GM12801 (cell line): Measurements from ENCODE around the gene CXCR5.

Source experiments
- TF ChIP-seq, protein P1 (sequence below): IDR thresholded peaks from one replicate; pipeline ENCODE4 v1.5.1; 2011; ENCODE audit warnings: control low read depth; ENCODE audit not compliant: insufficient read length; ENCODE audit errors: extremely low read depth

CXCR5 gene

DNA sequence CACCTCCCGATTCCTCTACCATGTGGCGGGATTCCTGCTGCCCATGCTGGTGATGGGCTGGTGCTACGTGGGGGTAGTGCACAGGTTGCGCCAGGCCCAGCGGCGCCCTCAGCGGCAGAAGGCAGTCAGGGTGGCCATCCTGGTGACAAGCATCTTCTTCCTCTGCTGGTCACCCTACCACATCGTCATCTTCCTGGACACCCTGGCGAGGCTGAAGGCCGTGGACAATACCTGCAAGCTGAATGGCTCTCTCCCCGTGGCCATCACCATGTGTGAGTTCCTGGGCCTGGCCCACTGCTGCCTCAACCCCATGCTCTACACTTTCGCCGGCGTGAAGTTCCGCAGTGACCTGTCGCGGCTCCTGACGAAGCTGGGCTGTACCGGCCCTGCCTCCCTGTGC lies 10.5 kb downstream of the CXCR5 start:
- TF ChIP-seq, protein P1, sequence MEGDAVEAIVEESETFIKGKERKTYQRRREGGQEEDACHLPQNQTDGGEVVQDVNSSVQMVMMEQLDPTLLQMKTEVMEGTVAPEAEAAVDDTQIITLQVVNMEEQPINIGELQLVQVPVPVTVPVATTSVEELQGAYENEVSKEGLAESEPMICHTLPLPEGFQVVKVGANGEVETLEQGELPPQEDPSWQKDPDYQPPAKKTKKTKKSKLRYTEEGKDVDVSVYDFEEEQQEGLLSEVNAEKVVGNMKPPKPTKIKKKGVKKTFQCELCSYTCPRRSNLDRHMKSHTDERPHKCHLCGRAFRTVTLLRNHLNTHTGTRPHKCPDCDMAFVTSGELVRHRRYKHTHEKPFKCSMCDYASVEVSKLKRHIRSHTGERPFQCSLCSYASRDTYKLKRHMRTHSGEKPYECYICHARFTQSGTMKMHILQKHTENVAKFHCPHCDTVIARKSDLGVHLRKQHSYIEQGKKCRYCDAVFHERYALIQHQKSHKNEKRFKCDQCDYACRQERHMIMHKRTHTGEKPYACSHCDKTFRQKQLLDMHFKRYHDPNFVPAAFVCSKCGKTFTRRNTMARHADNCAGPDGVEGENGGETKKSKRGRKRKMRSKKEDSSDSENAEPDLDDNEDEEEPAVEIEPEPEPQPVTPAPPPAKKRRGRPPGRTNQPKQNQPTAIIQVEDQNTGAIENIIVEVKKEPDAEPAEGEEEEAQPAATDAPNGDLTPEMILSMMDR = no peak

DNA sequence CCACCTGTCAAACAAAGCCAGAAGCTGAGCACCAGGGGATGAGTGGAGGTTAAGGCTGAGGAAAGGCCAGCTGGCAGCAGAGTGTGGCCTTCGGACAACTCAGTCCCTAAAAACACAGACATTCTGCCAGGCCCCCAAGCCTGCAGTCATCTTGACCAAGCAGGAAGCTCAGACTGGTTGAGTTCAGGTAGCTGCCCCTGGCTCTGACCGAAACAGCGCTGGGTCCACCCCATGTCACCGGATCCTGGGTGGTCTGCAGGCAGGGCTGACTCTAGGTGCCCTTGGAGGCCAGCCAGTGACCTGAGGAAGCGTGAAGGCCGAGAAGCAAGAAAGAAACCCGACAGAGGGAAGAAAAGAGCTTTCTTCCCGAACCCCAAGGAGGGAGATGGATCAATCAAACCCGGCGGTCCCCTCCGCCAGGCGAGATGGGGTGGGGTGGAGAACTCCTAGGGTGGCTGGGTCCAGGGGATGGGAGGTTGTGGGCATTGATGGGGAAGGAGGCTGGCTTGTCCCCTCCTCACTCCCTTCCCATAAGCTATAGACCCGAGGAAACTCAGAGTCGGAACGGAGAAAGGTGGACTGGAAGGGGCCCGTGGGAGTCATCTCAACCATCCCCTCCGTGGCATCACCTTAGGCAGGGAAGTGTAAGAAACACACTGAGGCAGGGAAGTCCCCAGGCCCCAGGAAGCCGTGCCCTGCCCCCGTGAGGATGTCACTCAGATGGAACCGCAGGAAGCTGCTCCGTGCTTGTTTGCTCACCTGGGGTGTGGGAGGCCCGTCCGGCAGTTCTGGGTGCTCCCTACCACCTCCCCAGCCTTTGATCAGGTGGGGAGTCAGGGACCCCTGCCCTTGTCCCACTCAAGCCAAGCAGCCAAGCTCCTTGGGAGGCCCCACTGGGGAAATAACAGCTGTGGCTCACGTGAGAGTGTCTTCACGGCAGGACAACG lies 11.7 kb downstream of the CXCR5 start:
- TF ChIP-seq, protein P1 = no peak

DNA sequence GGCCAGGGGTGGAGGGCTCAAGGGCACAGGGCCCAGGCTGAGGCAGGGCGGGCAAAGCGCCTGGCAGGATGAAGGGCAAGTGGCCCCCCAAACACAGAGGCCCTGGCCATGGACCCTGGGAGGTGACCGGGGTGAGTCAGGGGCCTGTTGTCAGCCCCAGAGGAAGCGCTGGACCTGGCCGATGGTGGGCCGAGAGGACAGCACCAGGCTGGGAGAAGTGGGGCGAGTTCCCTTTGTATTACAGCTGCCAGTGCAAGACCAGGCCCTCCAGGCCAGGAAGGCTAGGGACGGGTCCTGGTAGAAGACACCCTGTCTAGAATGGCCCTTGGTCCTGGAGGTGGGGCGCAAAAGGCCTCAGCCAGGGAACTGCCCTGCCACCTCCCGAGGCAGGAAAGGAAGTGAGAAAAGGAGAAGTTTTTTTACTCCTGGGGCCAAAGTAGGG lies 12.8 kb downstream of the CXCR5 start:
- TF ChIP-seq, protein P1 = no peak

DNA sequence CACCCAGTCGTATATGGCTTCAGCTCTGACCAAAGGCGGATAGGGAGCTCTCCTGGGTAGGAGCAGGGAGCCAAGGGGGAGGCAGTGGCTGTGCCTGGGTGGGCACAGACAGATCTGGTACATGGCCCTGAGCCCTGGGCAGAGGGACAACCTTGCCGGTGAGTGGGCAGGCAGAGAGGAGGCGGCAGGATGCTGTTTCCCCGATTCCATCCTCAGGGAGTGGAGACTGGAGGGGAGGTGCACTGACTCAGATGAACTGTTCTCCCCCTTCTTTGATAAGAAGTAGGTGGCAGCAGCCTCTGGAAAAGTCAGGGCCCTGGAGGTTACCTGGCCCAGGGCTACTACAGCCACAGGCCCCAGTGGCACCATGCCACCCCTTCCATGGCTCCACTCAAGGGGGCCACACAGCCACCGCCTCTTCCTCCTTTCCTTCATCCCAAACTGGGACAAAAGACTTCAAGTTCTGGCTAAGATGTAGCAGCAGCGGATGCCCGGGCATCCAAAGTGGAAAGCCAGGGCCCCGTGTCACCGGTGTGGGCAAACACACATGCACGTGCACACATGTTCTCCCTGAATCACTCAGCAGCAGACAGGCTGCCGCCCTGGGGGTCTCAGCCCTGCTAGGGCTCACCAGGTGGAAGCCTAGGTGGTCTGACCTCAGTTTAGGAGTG lies 13.4 kb downstream of the CXCR5 start:
- TF ChIP-seq, protein P1 = no peak

DNA sequence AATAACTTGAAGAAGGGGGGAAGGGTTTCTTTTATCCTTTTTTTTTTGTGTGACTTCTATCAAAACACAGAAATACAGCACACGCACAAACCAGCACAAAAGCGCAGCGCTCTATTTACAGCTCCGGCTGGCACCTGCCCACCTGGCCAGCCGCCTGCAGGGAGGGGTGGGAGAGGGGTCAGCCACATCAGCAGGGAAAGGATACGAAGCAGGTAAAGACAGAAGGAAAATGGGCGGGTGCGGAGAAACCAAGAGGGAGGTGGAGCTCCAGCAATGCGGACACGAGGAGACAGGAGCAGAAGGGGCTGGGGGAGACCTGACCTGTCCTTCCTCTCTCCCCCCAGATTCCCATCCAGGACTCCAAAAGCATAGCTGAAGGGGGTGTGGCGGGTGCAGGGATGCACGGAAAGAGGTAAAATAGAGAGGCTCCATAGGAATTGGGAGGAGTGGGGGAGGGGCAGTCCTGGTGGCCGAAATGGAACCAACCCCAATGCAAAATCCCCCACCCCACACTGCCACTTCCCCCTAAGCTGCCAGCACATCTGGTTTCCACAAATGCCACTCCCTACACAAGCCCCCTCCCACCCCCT lies 14.1 kb downstream of the CXCR5 start:
- TF ChIP-seq, protein P1 = no peak

DNA sequence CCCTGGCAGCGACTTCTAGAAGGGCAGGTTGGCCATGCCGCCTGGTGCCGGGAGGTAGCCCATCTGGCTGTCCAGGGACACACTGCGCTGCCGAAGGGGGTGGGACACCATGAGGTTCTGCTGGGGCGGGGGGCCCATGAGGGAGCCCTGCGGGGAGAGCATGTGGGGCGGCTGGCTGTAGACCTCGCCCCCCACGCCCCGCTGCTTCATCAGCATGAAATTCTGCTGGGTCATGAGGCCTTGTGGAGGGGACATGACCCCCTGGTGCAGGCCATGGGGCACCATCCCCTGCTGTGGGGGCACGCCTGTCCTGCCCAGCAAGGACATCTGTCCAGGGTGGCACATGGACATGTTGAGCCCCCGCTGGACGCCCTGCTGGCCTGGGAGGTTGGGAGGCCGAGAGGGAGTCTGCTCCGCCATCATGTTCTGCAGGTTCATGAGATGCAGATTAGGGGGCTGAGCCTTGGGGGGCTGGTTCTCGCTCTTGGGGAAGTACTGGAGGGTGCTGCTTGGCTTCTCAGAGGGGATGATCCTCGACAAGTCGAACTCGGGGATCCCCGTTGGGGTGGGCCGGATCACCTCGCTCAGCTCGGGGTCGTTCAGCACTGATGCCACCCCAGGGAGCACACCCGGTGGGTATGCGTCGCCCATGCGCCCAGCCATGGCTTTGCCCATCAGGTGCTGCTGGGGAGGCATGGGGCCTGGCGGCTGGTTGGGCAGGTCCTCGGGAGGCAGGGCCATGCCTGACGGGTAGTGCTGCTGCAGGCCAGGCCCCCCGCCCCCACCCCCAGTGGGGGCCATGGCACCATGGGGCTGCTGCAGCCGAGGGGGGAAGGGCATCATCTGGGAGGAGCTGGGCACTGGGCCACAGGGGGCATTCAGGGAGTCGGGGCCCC lies 15.0 kb downstream of the CXCR5 start:
- TF ChIP-seq, protein P1 = no peak

DNA sequence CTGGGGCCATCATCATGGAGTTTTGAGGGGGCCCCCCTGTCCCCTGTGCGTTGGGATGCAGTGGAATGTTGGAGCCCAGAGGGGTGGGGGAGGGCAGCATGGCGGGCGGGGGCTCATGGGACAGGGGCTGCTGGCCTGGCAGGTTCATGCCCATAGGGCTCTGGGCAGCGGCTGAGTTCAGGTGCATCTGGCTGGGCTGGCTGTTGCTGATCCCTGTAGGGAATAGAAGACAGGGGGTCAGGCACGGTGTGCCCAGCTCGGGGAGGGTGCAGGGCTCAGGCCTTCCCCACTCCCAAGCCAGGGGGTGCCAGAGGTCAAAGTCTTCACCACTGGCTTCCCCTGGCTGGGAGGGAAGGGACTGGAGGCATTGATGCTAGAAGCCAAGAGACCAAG lies 15.6 kb downstream of the CXCR5 start:
- TF ChIP-seq, protein P1 = no peak
